H9 (cell line): ENCODE measurements around the gene DUSP1. TPM values are rescaled to one million over a fixed set of nuclear protein-coding genes. Genes with fewer than 3 reads are reported as not detected.

Experiments
- DNase-seq: peaks from one replicate; pipeline ENCODE4 v3.0.0-alpha.2; 2017
- H2AFZ ChIP-seq: one replicate; pipeline ENCODE4 v1.6.1; 2013; ENCODE audit warnings: mild to moderate bottlenecking, low read length, control low read depth, moderate library complexity
- H2AK5ac ChIP-seq: 2 replicates; pipeline ENCODE4 v1.6.1; 2013; ENCODE audit warnings: low read length, control low read depth, mixed read lengths; ENCODE audit not compliant: insufficient read length
- H2BK120ac ChIP-seq: one replicate; pipeline ENCODE4 v1.6.1; 2013; ENCODE audit warnings: low read depth, mild to moderate bottlenecking, low read length, control low read depth, inconsistent platforms; ENCODE audit not compliant: poor library complexity, severe bottlenecking
- H2BK12ac ChIP-seq: 2 replicates; pipeline ENCODE4 v1.6.1; 2013; ENCODE audit warnings: low read length, control low read depth, mixed read lengths, low read depth; ENCODE audit not compliant: insufficient read length
- H2BK15ac ChIP-seq: 2 replicates; pipeline ENCODE4 v1.6.1; 2013; ENCODE audit warnings: low read depth, low read length, control low read depth
- H2BK20ac ChIP-seq: one replicate; pipeline ENCODE4 v1.6.1; 2013; ENCODE audit warnings: low read depth, mild to moderate bottlenecking, low read length, control low read depth, inconsistent platforms; ENCODE audit not compliant: poor library complexity, severe bottlenecking
- H2BK5ac ChIP-seq: 2 replicates; pipeline ENCODE4 v1.6.1; 2013; ENCODE audit warnings: low read length, control low read depth, mixed read lengths; ENCODE audit not compliant: insufficient read length
- H3K14ac ChIP-seq: 2 replicates; pipeline ENCODE4 v1.6.1; 2013; ENCODE audit warnings: low read length, control low read depth; ENCODE audit not compliant: insufficient read depth
- H3K18ac ChIP-seq: 2 replicates; pipeline ENCODE4 v1.6.1; 2013; ENCODE audit warnings: low read depth, mild to moderate bottlenecking, mixed read lengths, low read length, control low read depth; ENCODE audit not compliant: insufficient read length
- H3K23ac ChIP-seq: 2 replicates; pipeline ENCODE4 v1.6.1; 2013; ENCODE audit warnings: low read length, control low read depth, mixed read lengths, low read depth; ENCODE audit not compliant: insufficient read length
- H3K23me2 ChIP-seq: 2 replicates; pipeline ENCODE4 v1.6.1; 2013; ENCODE audit warnings: low read depth, mild to moderate bottlenecking, mixed read lengths, low read length, control low read depth; ENCODE audit not compliant: insufficient read length, poor library complexity, severe bottlenecking
- H3K27ac ChIP-seq: 2 replicates; pipeline ENCODE4 v1.5.1; 2013; ENCODE audit warnings: low read length, control low read depth, mixed read lengths, low read depth; ENCODE audit not compliant: insufficient read length
- H3K27me3 ChIP-seq: 2 replicates; pipeline ENCODE4 v1.6.1; 2013; ENCODE audit warnings: low read length, control low read depth, inconsistent platforms; ENCODE audit not compliant: insufficient read depth
- H3K4ac ChIP-seq: 2 replicates; pipeline ENCODE4 v1.6.1; 2013; ENCODE audit warnings: low read depth, mild to moderate bottlenecking, control low read depth, inconsistent platforms, low read length, moderate library complexity
- H3K4me1 ChIP-seq: 2 replicates; pipeline ENCODE4 v1.6.1; 2013; ENCODE audit warnings: low read length, control low read depth, inconsistent platforms; ENCODE audit not compliant: insufficient read depth
- H3K4me2 ChIP-seq: 2 replicates; pipeline ENCODE4 v1.6.1; 2013; ENCODE audit warnings: low read length, control low read depth, mixed read lengths; ENCODE audit not compliant: insufficient read length, insufficient read depth
- H3K56ac ChIP-seq: 2 replicates; pipeline ENCODE4 v1.6.1; 2013; ENCODE audit warnings: low read depth, mild to moderate bottlenecking, mixed read lengths, low read length, control low read depth; ENCODE audit not compliant: insufficient read length
- H3K79me1 ChIP-seq: 2 replicates; pipeline ENCODE4 v1.6.1; 2013; ENCODE audit warnings: low read depth, mild to moderate bottlenecking, moderate library complexity, low read length, control low read depth, inconsistent platforms; ENCODE audit not compliant: insufficient read depth, poor library complexity, severe bottlenecking
- H3K79me2 ChIP-seq: 2 replicates; pipeline ENCODE4 v1.6.1; 2013; ENCODE audit warnings: low read length, control low read depth, inconsistent platforms; ENCODE audit not compliant: insufficient read depth
- H3K9ac ChIP-seq: 2 replicates; pipeline ENCODE4 v1.6.1; 2013; ENCODE audit warnings: low read length, control low read depth, mixed read lengths; ENCODE audit not compliant: insufficient read length; ENCODE audit errors: extremely low read depth
- H3K9me3 ChIP-seq: one replicate; pipeline ENCODE4 v1.6.1; 2013; ENCODE audit warnings: low read depth, low read length, inconsistent platforms; ENCODE audit not compliant: control insufficient read depth
- H3T11ph ChIP-seq: one replicate; pipeline ENCODE4 v1.6.1; 2013; ENCODE audit warnings: mild to moderate bottlenecking, low read length, control low read depth, inconsistent platforms
- H4K20me1 ChIP-seq: one replicate; pipeline ENCODE4 v1.6.1; 2013; ENCODE audit not compliant: control insufficient read depth, insufficient read length, insufficient read depth
- H4K5ac ChIP-seq: 2 replicates; pipeline ENCODE4 v1.6.1; 2013; ENCODE audit warnings: low read depth, mild to moderate bottlenecking, mixed read lengths, low read length, control low read depth; ENCODE audit not compliant: insufficient read length
- H4K8ac ChIP-seq: replicated peaks from 2 replicates; pipeline ENCODE4 v1.6.1; 2013; ENCODE audit warnings: low read length, control low read depth, mixed read lengths, low read depth; ENCODE audit not compliant: insufficient read length
- H4K91ac ChIP-seq: 2 replicates; pipeline ENCODE4 v1.6.1; 2013; ENCODE audit warnings: low read depth, mild to moderate bottlenecking, moderate library complexity, mixed read lengths, low read length, control low read depth; ENCODE audit not compliant: insufficient read length
- H3K27ac Mint-ChIP-seq, 3 experiments: 2 replicates in 2 of 3; 3 replicates in 1 of 3; pipeline ENCODE4 v1.8.0; 2020 to 2021; ENCODE audit warnings: mixed read lengths in 3 of 3, mild to moderate bottlenecking in 1 of 3, moderate library complexity in 1 of 3
- H3K27me3 Mint-ChIP-seq: 2 replicates; pipeline ENCODE4 v1.8.0; 2021; ENCODE audit warnings: low read depth, mild to moderate bottlenecking, moderate library complexity, mixed read lengths
- H3K36me3 Mint-ChIP-seq, 3 experiments: 2 replicates in 2 of 3; 3 replicates in 1 of 3; pipeline ENCODE4 v1.8.0; 2020 to 2021; ENCODE audit warnings: low read depth in 3 of 3, mixed read lengths in 3 of 3; ENCODE audit not compliant: insufficient read depth in 1 of 3
- H3K4me1 Mint-ChIP-seq, 2 experiments: 2 replicates each; pipeline ENCODE4 v1.8.0; 2020; ENCODE audit warnings: mixed read lengths in 2 of 2
- H3K4me3 Mint-ChIP-seq, 2 experiments: 2 replicates in 1 of 2; 3 replicates in 1 of 2; pipeline ENCODE4 v1.8.0; 2020 to 2021; ENCODE audit warnings: mild to moderate bottlenecking in 2 of 2, mixed read lengths in 2 of 2, moderate library complexity in 1 of 2
- H3K9me3 Mint-ChIP-seq, 2 experiments: 2 replicates in 1 of 2; 3 replicates in 1 of 2; pipeline ENCODE4 v1.8.0; 2020; ENCODE audit warnings: mild to moderate bottlenecking in 2 of 2, mixed read lengths in 2 of 2, moderate library complexity in 1 of 2
- WGBS: extraction: QIAGEN DNeasy Blood & Tissue Kit; methylation state at CpG from one replicate; pipeline ENCODE4 v1.1.7; 2013; ENCODE audit warnings: missing lambda C conversion rate, low lambda C conversion rate, mixed read lengths; ENCODE audit not compliant: insufficient read length; ENCODE audit errors: extremely low coverage; 5-methylcytosine and 5-hydroxymethylcytosine counted together
- total RNA-seq: library from RNA; stranded (reverse); gene quantifications from 2 replicates; pipeline ENCODE4 v1.2.1, GENCODE V29; 2021
- TF ChIP-seq, protein P1 (sequence below): fragments of 200-600 bp; sonication (generic); conservative IDR thresholded peaks from 3 replicates; pipeline ENCODE4 v1.8.0; 2021; ENCODE audit warnings: antibody characterized with exemption, mild to moderate bottlenecking

The DUSP1 gene
- total RNA-seq, 1 experiment from 2014 or later, result 10.9 TPM

DNA sequence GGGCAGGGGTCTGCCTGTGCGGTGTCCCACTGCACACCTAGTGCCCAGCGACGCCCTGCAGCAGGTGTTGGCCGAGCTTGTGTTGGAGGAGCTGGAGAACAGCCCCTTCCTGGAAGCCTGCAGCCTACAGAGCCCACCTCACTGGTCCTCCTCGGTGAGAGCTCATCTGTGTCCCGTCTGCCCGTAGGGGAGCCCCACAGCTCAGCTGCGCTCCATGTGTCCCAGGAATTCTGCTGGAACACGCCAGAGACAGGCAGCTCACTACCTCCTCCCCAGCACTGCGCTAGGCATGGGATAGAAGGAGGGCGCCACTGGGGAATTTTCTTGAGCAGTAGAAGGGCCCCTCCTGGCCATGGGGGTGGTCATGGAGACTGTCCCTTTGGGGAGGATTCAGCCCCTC is 44.0 kb downstream of the DUSP1 start:
- no peaks in the 10 kb centered on the region for H3K79me1 ChIP-seq
- no peaks in the 10 kb centered on the region for H3K36me3 Mint-ChIP-seq
- H4K91ac ChIP-seq, result no peak overlapping the region
- no peak overlapping the region for H3K14ac ChIP-seq
- H3K56ac ChIP-seq, result no peak overlapping the region
- no peaks in the 10 kb centered on the region for H3K4me1 ChIP-seq
- no peaks in the 10 kb centered on the region for H3K27me3 ChIP-seq
- no peak overlapping the region for H3K18ac ChIP-seq
- H3K23ac ChIP-seq, result no peak overlapping the region
- H3K27me3 Mint-ChIP-seq, result peaks cover 79% of the 10 kb centered on the region
- H3K4me3 Mint-ChIP-seq, result no peak overlapping the region
- no peak overlapping the region for H2BK20ac ChIP-seq
- H3K9me3 Mint-ChIP-seq, result no peaks in the 10 kb centered on the region
- H4K5ac ChIP-seq, result no peak overlapping the region
- H3K4me2 ChIP-seq, result no peak overlapping the region
- no peak for DNase-seq
- no peak overlapping the region for H2BK15ac ChIP-seq
- H3K23me2 ChIP-seq, result no peaks in the 10 kb centered on the region
- no peak overlapping the region for H2BK12ac ChIP-seq
- no peak overlapping the region for H3T11ph ChIP-seq
- H3K4me1 Mint-ChIP-seq, result peaks cover 2 to 3% of the 10 kb centered on the region in 2 experiments; a peak in 1 of 4 replicates
- TF ChIP-seq, protein P1, sequence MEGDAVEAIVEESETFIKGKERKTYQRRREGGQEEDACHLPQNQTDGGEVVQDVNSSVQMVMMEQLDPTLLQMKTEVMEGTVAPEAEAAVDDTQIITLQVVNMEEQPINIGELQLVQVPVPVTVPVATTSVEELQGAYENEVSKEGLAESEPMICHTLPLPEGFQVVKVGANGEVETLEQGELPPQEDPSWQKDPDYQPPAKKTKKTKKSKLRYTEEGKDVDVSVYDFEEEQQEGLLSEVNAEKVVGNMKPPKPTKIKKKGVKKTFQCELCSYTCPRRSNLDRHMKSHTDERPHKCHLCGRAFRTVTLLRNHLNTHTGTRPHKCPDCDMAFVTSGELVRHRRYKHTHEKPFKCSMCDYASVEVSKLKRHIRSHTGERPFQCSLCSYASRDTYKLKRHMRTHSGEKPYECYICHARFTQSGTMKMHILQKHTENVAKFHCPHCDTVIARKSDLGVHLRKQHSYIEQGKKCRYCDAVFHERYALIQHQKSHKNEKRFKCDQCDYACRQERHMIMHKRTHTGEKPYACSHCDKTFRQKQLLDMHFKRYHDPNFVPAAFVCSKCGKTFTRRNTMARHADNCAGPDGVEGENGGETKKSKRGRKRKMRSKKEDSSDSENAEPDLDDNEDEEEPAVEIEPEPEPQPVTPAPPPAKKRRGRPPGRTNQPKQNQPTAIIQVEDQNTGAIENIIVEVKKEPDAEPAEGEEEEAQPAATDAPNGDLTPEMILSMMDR, result no peak
- H2BK5ac ChIP-seq, result no peak overlapping the region
- H3K79me2 ChIP-seq, result no peaks in the 10 kb centered on the region
- H3K4ac ChIP-seq, result no peak overlapping the region
- no CpG with 5 or more reads among the region's 11 CpGs for WGBS
- H2AK5ac ChIP-seq, result no peak overlapping the region
- H3K27ac ChIP-seq, result no peak overlapping the region
- no peak overlapping the region for H4K8ac ChIP-seq
- H2AFZ ChIP-seq, result no peak overlapping the region
- no peaks in the 10 kb centered on the region for H3K9me3 ChIP-seq
- H4K20me1 ChIP-seq, result no peaks in the 10 kb centered on the region
- no peak overlapping the region for H3K27ac Mint-ChIP-seq
- no peak overlapping the region for H3K9ac ChIP-seq
- no peak overlapping the region for H2BK120ac ChIP-seq
